Astrocyte (in vitro differentiated cells and primary cell): ENCODE data around the gene OPA3. TPM values are rescaled to one million over a fixed set of nuclear protein-coding genes. Genes with fewer than 3 reads are reported as not detected.
A peak's percentile ranks its signal among the peaks of the same experiment; 100 is the strongest.

ENCODE experiments used
- DNase-seq: peaks from one replicate; pipeline ENCODE4 v3.0.0-alpha.2; 2010; ENCODE audit warnings: low read depth
- FAIRE-seq: peaks from 2 replicates; lab custom pipeline; 2011; peaks lifted over from hg19 to GRCh38; lab: Jason Lieb, UNC
- H2AFZ ChIP-seq: 2 replicates; pipeline ENCODE4 v1.6.0; 2012; ENCODE audit warnings: low read depth, low read length, inconsistent platforms
- H3K27ac ChIP-seq: 2 replicates; pipeline ENCODE4 v1.5.1; 2011; ENCODE audit warnings: low read depth, low read length, inconsistent platforms
- H3K27me3 ChIP-seq: 2 replicates; pipeline ENCODE4 v1.6.0; 2011; ENCODE audit warnings: low read length, inconsistent platforms; ENCODE audit not compliant: insufficient read depth
- H3K36me3 ChIP-seq: 2 replicates; pipeline ENCODE4 v1.5.1; 2011; ENCODE audit warnings: low read length, inconsistent platforms; ENCODE audit not compliant: insufficient read depth
- H3K4me1 ChIP-seq: 2 replicates; pipeline ENCODE4 v1.5.1; 2011; ENCODE audit warnings: low read length, inconsistent platforms; ENCODE audit not compliant: insufficient read depth
- H3K4me2 ChIP-seq: 2 replicates; pipeline ENCODE4 v1.6.0; 2012; ENCODE audit warnings: low read length, inconsistent platforms
- H3K4me3 ChIP-seq: 2 replicates; pipeline ENCODE4 v1.5.1; 2011; ENCODE audit warnings: low read depth, mild to moderate bottlenecking, low read length, inconsistent platforms; ENCODE audit not compliant: insufficient read depth
- H3K79me2 ChIP-seq: 2 replicates; pipeline ENCODE4 v1.6.0; 2012; ENCODE audit warnings: mild to moderate bottlenecking, low read length, inconsistent platforms; ENCODE audit not compliant: insufficient read depth
- H3K9ac ChIP-seq: 2 replicates; pipeline ENCODE4 v1.6.0; 2012; ENCODE audit warnings: mild to moderate bottlenecking, low read length, inconsistent platforms
- H3K9me3 ChIP-seq: 2 replicates; pipeline ENCODE4 v1.5.1; 2012; ENCODE audit warnings: low read depth, mild to moderate bottlenecking, low read length, inconsistent platforms; ENCODE audit not compliant: insufficient read depth
- H4K20me1 ChIP-seq: 2 replicates; pipeline ENCODE4 v1.6.0; 2012; ENCODE audit warnings: low read length, inconsistent platforms; ENCODE audit not compliant: insufficient read depth
- H3K27ac Mint-ChIP-seq: one replicate; pipeline ENCODE4 v1.8.0; 2021; ENCODE audit warnings: mild to moderate bottlenecking, mixed read lengths; ENCODE audit not compliant: unreplicated experiment
- H3K27me3 Mint-ChIP-seq: one replicate; pipeline ENCODE4 v1.8.0; 2021; ENCODE audit warnings: low read depth, mixed read lengths; ENCODE audit not compliant: unreplicated experiment
- H3K36me3 Mint-ChIP-seq: one replicate; pipeline ENCODE4 v1.8.0; 2021; ENCODE audit warnings: low read depth, mixed read lengths; ENCODE audit not compliant: unreplicated experiment
- H3K4me1 Mint-ChIP-seq: one replicate; pipeline ENCODE4 v1.8.0; 2021; ENCODE audit warnings: low read depth, mixed read lengths; ENCODE audit not compliant: unreplicated experiment
- H3K4me3 Mint-ChIP-seq: one replicate; pipeline ENCODE4 v1.8.0; 2021; ENCODE audit warnings: mild to moderate bottlenecking, moderate library complexity, mixed read lengths; ENCODE audit not compliant: unreplicated experiment
- H3K9me3 Mint-ChIP-seq: one replicate; pipeline ENCODE4 v1.8.0; 2021; ENCODE audit warnings: mild to moderate bottlenecking, mixed read lengths; ENCODE audit not compliant: unreplicated experiment
- CTCF ChIP-seq: IDR thresholded peaks from 2 replicates; pipeline ENCODE4 v1.5.1; 2011; ENCODE audit warnings: low read depth, mild to moderate bottlenecking, inconsistent platforms, low read length, moderate library complexity; ENCODE audit not compliant: insufficient read depth
- EZH2 ChIP-seq: IDR thresholded peaks from 2 replicates; pipeline ENCODE4 v1.6.1; 2012; ENCODE audit warnings: mild to moderate bottlenecking, low read length, inconsistent platforms; ENCODE audit not compliant: insufficient read depth
- total RNA-seq: library from RNA; stranded (reverse); gene quantifications from 2 replicates; pipeline ENCODE4 v1.2.1, GENCODE V29; 2021

The OPA3 gene
- total RNA-seq, 1 donor from 2014 or later: 12.8 TPM

GRCh38 chr19:45569619-45570421 lies 14.8 kb downstream of the OPA3 start:
- Histone ChIP-seq H3K9ac (no peak overlapping the region), H3K4me2 (no peak overlapping the region), H3K9me3 (no peaks in the 10 kb centered on the region), H2AFZ (no peak overlapping the region), H3K27ac (no peak overlapping the region), H3K36me3 (no peaks in the 10 kb centered on the region), H3K4me1 (peaks cover 9% of the 10 kb centered on the region), H4K20me1 (peaks cover 20% of the 10 kb centered on the region), H3K27me3 (no peaks in the 10 kb centered on the region), H3K4me3 (no peak overlapping the region), H3K79me2 (peaks cover 29% of the 10 kb centered on the region)
- Mint-ChIP-seq H3K4me3 (no peak overlapping the region), H3K27me3 (no peaks in the 10 kb centered on the region), H3K36me3 (no peaks in the 10 kb centered on the region), H3K4me1 (no peaks in the 10 kb centered on the region), H3K27ac (no peak overlapping the region), H3K9me3 (no peaks in the 10 kb centered on the region)
- FAIRE-seq (no peak), DNase-seq (no peak)
- peak; percentile 77 for TF ChIP-seq CTCF
- TF ChIP-seq EZH2: no peak

GRCh38 chr19:45568732-45569131 lies 15.9 kb downstream of the OPA3 start:
- H2AFZ ChIP-seq: no peak overlapping the region
- Mint-ChIP-seq H3K4me1 (no peaks in the 10 kb centered on the region), H3K4me3 (no peak overlapping the region), H3K36me3 (no peaks in the 10 kb centered on the region), H3K27me3 (no peaks in the 10 kb centered on the region), H3K9me3 (no peaks in the 10 kb centered on the region), H3K27ac (no peak overlapping the region)
- no peaks in the 10 kb centered on the region for H3K36me3 ChIP-seq
- H3K27me3 ChIP-seq: no peaks in the 10 kb centered on the region
- H3K9me3 ChIP-seq: no peaks in the 10 kb centered on the region
- peaks cover 26% of the 10 kb centered on the region for H3K79me2 ChIP-seq
- peaks cover 9% of the 10 kb centered on the region for H3K4me1 ChIP-seq
- H4K20me1 ChIP-seq: peaks cover 20% of the 10 kb centered on the region
- H3K9ac ChIP-seq: peak overlapping the region; percentile 20
- peak; percentile 69 for DNase-seq
- H3K4me2 ChIP-seq: peak overlapping the region; percentile 37
- TF ChIP-seq EZH2 (no peak), CTCF (no peak)
- no peak overlapping the region for H3K4me3 ChIP-seq
- peak; percentile 80 for FAIRE-seq
- peak overlapping the region; percentile 54 for H3K27ac ChIP-seq

- Mint-ChIP-seq H3K27me3 (no peaks in the 10 kb centered on the region), H3K4me1 (peaks cover 3% of the 10 kb centered on the region), H3K36me3 (no peaks in the 10 kb centered on the region), H3K27ac (no peak overlapping the region), H3K4me3 (no peak overlapping the region), H3K9me3 (no peaks in the 10 kb centered on the region)
- DNase-seq (no peak), FAIRE-seq (no peak)
- Histone ChIP-seq H3K27me3 (no peaks in the 10 kb centered on the region), H3K9ac (no peak overlapping the region), H3K79me2 (peaks cover 18% of the 10 kb centered on the region), H3K4me2 (no peak overlapping the region), H3K27ac (no peak overlapping the region), H3K9me3 (no peaks in the 10 kb centered on the region), H4K20me1 (peaks cover 20% of the 10 kb centered on the region), H3K4me1 (peaks cover 14% of the 10 kb centered on the region), H3K4me3 (no peak overlapping the region), H3K36me3 (no peaks in the 10 kb centered on the region), H2AFZ (no peak overlapping the region)
- TF ChIP-seq CTCF: no peak
- TF ChIP-seq EZH2: no peak
These were observed 17.0 kb downstream of the OPA3 start for GRCh38 chr19:45567609-45568008.
